Activated CD4-positive, alpha-beta T cell treated with anti-CD3 and anti-CD28 coated beads, Interleukin-2, amount 10 ng/mL, durations not matched to agents 7 days and 5 days (primary cell): ENCODE measurements around the gene CABYR. TPM values are rescaled to one million over a fixed set of nuclear protein-coding genes. Genes with fewer than 3 reads are reported as not detected.

ENCODE experiments used
- CTCF ChIA-PET: fragments of 350-600 bp; sonication (Branson Sonifier 250); formaldehyde crosslinking; loops from one replicate; lab custom pipeline; 2021; ENCODE audit warnings: antibody characterized with exemption; lab: Charles Lee
- POLR2A ChIA-PET: fragments of 350-600 bp; sonication (Branson Sonifier 250); formaldehyde crosslinking; loops from one replicate; lab custom pipeline; 2021; ENCODE audit warnings: antibody characterized with exemption; lab: Charles Lee
- DNase-seq: peaks from one replicate; pipeline ENCODE4 v3.0.0-alpha.2; 2020
- H3K27ac Mint-ChIP-seq: one replicate; pipeline ENCODE4 v1.8.0; 2021; ENCODE audit warnings: mild to moderate bottlenecking, moderate library complexity, mixed read lengths
- H3K27me3 Mint-ChIP-seq: one replicate; pipeline ENCODE4 v1.8.0; 2021; ENCODE audit warnings: mixed read lengths
- H3K36me3 Mint-ChIP-seq: one replicate; pipeline ENCODE4 v1.8.0; 2021; ENCODE audit warnings: low read depth, mixed read lengths
- H3K4me1 Mint-ChIP-seq: one replicate; pipeline ENCODE4 v1.8.0; 2021; ENCODE audit warnings: mixed read lengths
- H3K4me3 Mint-ChIP-seq: one replicate; pipeline ENCODE4 v1.8.0; 2021; ENCODE audit warnings: mild to moderate bottlenecking, moderate library complexity, mixed read lengths
- H3K9me3 Mint-ChIP-seq: one replicate; pipeline ENCODE4 v1.8.0; 2021; ENCODE audit warnings: mixed read lengths
- total RNA-seq, 2 experiments: library from RNA; stranded (reverse); gene quantifications; one replicate each; pipeline ENCODE4 v1.2.3, GENCODE V29; 2021

Gene CABYR
- total RNA-seq, 2 experiments from 2014 or later: 1.3 TPM

DNA sequence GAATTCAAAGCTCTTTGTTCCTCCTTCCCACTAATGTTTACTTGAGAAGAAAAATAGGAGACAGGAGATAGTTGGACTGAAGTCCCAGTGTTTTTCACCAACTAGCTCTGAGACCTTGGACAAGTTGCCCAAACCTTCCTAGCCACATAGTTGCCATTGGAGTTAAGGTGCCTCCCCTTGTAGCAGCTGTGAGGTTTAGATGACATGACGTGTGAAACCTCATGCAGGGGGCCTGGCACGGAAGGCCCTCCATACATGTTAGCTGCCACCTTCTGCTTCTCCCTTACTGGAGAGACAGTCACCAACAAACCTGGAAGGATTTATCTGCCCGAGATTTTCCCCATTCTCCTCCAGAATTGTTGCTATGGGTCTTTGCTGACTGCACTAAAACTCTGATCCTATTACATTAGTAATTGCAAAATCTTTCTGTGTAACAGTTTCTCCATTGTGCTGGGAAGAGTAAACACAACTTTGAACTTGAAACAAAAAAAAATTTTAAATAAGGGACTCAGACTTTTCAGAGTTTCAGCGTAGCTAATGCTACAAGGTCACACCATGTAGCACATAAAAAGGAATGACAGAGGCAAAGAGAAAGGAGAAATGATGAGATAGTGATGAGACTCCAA is 23.8 kb upstream of the CABYR start:
- ChIA-PET CTCF (interaction anchor here (0.8 to 1.5 kb wide), 6 partner anchors 20 to 147 kb away, joined by 3 to 6 read pairs (median 3); no protein-coding TSS in a partner anchor), POLR2A (no interaction called here)
- DNase-seq: no peak
- Mint-ChIP-seq H3K27me3 (no peaks in the 10 kb centered on the region), H3K27ac (no peak overlapping the region), H3K9me3 (no peaks in the 10 kb centered on the region), H3K4me1 (peaks cover 23% of the 10 kb centered on the region), H3K36me3 (peaks cover 54% of the 10 kb centered on the region), H3K4me3 (no peak overlapping the region)

DNA sequence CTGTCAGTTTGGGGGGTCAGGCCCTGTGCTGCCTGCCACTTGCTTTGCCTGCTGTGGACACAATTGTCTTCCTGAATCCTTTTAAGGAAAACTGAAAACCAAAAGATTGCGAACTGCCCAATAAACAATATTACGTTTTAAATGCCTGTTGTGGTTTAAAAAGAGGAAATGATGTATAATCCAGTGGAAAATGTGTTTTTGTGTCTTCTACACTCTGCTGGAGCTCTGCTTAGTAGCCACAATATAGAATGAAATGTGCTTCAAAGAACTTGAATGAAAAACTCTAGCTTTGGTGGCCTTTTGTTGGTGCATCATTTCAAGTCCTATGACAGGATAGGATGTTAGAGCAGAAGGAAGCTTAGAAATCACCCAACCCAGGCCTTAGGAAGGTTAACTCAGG is 23.2 kb upstream of the CABYR start:
- ChIA-PET POLR2A (no interaction called here), CTCF (interaction anchor here (0.9 to 1.5 kb wide), 4 partner anchors 20 to 147 kb away, joined by 3 to 6 read pairs (median 3); no protein-coding TSS in a partner anchor)
- H3K36me3 Mint-ChIP-seq: peaks cover 60% of the 10 kb centered on the region
- no peaks in the 10 kb centered on the region for H3K9me3 Mint-ChIP-seq
- H3K4me1 Mint-ChIP-seq: peaks cover 23% of the 10 kb centered on the region
- no peak overlapping the region for H3K4me3 Mint-ChIP-seq
- no peak for DNase-seq
- H3K27me3 Mint-ChIP-seq: no peaks in the 10 kb centered on the region
- H3K27ac Mint-ChIP-seq: peak overlapping the region; percentile 37

DNA sequence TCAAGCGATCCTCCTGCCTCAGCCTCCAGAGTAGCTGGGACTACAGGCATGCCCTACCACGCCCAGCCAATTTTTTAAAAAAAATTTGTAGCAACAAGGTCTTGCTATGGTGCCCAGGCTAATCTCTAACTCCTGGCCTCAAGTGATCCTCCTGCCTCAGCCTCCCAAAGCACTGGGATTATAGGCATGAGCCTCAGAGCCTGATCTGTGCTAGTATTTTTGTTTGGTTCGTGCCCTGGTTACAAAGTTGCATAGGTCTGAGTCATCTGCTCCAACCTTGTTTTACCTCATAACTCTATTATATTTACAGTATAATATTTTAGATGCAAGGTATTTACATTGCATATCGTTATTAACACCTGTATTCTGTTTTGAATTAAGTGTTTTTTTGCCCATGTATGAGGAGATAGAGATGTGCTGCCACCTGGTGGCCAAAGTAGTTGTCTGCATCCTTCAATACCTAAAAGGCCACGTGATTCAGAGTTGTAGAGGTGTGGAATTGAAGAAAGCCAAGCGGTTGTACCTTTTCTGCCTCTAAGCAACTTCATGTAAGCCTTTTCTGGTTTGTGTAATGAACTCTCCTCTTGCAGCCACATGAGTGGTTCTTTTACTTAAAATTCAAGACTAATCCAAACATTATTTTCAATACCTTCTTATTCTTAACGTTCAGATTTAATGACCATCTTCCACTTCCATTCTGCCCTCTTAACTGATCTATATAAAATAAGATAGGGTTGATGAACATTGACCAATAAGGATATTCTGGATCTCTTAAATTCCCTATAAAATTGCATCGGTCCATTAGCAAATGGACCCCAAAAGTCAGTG is 19.9 kb upstream of the CABYR start:
- Mint-ChIP-seq H3K27ac (no peak overlapping the region), H3K9me3 (no peaks in the 10 kb centered on the region), H3K4me3 (no peak overlapping the region), H3K36me3 (peaks cover 57% of the 10 kb centered on the region), H3K27me3 (no peaks in the 10 kb centered on the region), H3K4me1 (peaks cover 19% of the 10 kb centered on the region)
- CTCF ChIA-PET: interaction anchor here (0.5 kb wide), 1 partner anchor 409 kb away, joined by 3 read pairs; no protein-coding TSS in a partner anchor
- DNase-seq: peak; percentile 85
- POLR2A ChIA-PET: no interaction called here

DNA sequence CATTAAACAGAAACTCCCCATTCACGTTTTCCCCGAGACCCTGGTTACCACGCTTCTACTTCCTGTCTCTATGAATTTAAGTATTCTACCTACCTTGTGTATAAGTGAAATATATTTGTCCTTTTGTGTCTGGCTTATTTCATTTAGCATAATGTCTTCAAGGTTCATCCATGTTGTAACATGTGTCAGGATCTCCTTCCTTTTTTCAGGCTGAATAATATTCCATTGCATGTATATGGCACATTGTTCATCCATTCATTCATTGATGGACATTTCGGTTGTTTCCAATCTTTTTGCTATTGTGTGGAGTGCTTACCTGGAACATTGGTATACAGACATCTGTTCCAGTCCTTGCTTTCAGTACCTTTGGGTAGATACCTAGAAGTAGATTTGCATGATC is 18.2 kb upstream of the CABYR start:
- peaks cover 51% of the 10 kb centered on the region for H3K36me3 Mint-ChIP-seq
- CTCF ChIA-PET: interaction anchor here (1.3 kb wide), 1 partner anchor 201 kb away, joined by 8 read pairs; no protein-coding TSS in a partner anchor
- H3K27ac Mint-ChIP-seq: no peak overlapping the region
- no peak for DNase-seq
- H3K4me1 Mint-ChIP-seq: peaks cover 1% of the 10 kb centered on the region
- no peak overlapping the region for H3K4me3 Mint-ChIP-seq
- no peaks in the 10 kb centered on the region for H3K27me3 Mint-ChIP-seq
- H3K9me3 Mint-ChIP-seq: no peaks in the 10 kb centered on the region
- POLR2A ChIA-PET: no interaction called here

DNA sequence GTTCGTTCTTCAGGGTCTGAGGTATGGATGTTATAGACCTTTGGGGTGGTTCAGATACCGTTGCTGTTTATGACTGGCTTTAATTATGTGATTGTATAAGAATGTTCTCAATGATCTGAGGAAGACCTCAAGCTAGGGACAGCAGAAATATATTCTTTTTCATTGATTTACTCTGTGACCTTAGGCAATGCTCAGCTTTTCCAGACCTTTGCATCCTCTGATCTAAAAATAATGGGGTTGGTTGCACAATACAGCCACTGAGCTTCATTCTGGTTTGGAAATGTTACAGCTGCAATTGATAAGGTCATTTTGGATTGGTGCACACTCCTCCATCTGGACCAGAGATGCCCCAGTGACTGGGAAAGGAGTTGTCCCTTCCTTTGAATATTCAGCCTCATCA is 17.2 kb upstream of the CABYR start:
- ChIA-PET POLR2A (interaction anchor here (0.7 kb wide), 1 partner anchor 236 kb away, joined by 11 read pairs; no protein-coding TSS in a partner anchor), CTCF (no interaction called here)

DNA sequence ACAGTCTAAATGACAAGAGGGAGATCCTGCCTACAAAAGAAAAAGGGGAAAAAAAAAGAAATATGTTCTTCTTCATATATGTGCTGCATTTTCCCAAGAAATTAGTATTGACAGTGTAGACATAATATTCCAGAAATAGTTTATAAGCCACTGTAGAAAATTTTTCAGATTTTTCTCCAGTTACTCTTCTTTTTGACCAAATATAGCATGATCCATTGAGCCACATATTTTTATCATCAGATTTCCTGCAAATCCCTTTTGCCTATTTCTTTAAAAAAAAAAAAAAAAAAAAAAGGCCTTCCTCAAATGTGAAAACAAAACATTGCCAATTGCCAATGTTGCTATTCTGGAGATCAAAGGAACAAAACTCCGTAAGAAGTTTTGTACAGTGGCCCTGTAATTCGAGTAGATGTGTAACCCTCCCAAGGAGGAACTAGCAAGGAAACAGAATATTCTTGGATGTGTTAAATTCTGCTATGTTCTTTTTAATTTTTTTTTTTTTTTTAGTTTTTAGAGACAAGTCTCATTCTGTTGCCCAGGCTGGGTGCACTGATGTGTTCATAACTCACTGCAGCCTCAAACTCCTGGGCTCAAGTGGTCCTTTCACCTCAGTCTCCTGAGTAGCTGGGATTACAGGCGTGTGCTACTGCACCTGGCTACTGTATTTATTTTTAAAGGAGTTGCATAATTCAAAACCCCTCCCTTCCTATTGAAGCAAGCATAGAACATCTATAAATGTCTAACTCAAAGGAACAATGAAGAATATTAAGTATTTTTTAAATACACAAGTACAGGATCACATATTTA is 12.5 kb upstream of the CABYR start:
- peaks cover 52% of the 10 kb centered on the region for H3K36me3 Mint-ChIP-seq
- no peaks in the 10 kb centered on the region for H3K9me3 Mint-ChIP-seq
- no peak overlapping the region for H3K27ac Mint-ChIP-seq
- CTCF ChIA-PET: interaction anchor here (0.7 kb wide), 1 partner anchor 32 kb away, joined by 3 read pairs; no protein-coding TSS in a partner anchor
- no peak for DNase-seq
- POLR2A ChIA-PET: no interaction called here
- H3K27me3 Mint-ChIP-seq: no peaks in the 10 kb centered on the region
- H3K4me1 Mint-ChIP-seq: peaks cover 2% of the 10 kb centered on the region
- no peak overlapping the region for H3K4me3 Mint-ChIP-seq

More for the DNA sequence above, 17.2 kb upstream of the CABYR start:
- Mint-ChIP-seq H3K27me3 (no peaks in the 10 kb centered on the region), H3K4me1 (no peaks in the 10 kb centered on the region), H3K36me3 (peaks cover 47% of the 10 kb centered on the region), H3K9me3 (no peaks in the 10 kb centered on the region), H3K4me3 (no peak overlapping the region), H3K27ac (no peak overlapping the region)
- no peak for DNase-seq

DNA sequence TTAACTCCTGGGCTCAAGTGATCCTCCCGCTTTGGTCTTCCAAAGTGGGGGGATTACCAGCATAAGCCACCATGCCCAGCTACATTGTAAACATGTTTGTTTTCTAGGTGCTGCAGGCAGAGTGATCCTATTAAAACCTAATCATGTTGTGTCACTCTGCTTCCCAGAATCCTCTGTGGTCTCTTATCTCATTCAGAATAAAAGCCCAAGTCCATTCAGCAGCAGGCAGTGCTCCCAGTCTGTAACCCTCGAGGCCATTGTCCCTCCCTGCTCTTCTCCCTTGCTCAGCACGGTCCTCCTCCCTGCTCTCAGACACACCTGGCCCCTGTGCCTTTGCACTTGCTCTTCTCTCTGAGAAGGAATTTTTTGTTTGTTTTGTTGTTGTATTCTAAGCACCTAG is 11.1 kb upstream of the CABYR start:
- Mint-ChIP-seq H3K4me1 (peaks cover 2% of the 10 kb centered on the region), H3K27me3 (no peaks in the 10 kb centered on the region), H3K36me3 (peaks cover 57% of the 10 kb centered on the region), H3K9me3 (no peaks in the 10 kb centered on the region), H3K27ac (no peak overlapping the region), H3K4me3 (no peak overlapping the region)
- CTCF ChIA-PET: no interaction called here
- no peak for DNase-seq
- POLR2A ChIA-PET: no interaction called here

DNA sequence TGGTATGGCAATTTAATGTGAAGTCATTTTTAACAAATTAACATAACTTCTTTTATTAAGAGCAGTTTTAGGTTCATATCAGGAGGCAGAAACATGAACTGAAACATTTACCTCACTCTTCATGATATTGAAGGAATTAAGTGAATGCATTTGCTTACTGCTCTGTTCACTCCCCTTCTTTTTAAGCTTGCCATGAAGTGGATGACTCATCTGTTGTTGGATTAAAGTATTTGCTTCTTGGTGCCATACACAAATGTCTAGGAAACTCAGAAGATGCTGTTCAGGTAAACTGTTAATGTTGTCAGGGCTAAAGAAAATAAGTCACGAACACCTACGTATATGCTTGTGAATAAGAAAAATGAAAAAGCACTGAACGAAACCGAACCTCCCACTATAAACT is 10.2 kb upstream of the CABYR start:
- Mint-ChIP-seq H3K4me1 (peaks cover 2% of the 10 kb centered on the region), H3K4me3 (no peak overlapping the region), H3K27ac (no peak overlapping the region), H3K27me3 (no peaks in the 10 kb centered on the region), H3K9me3 (no peaks in the 10 kb centered on the region), H3K36me3 (peaks cover 62% of the 10 kb centered on the region)
- ChIA-PET CTCF (no interaction called here), POLR2A (no interaction called here)
- no peak for DNase-seq

DNA sequence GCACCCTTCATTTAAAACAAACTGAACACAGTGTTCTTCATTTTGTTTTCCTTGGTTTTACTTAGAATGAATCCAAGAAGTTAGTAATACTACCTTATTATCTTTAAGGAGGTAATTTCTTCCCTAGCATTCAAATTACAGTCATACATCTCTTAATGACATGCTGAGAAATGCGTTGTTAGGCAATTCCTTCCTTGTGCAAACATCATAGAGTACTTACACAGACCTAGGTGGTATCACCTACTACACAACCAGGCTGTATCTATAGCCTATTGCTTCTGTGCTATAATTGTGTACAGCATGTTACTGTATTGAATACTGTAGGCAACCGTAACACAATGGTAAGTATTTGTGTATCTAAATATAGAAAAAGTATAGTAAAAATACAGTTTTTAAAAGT is 8.4 kb upstream of the CABYR start:
- DNase-seq: no peak
- H3K4me3 Mint-ChIP-seq: no peak overlapping the region
- H3K27me3 Mint-ChIP-seq: no peaks in the 10 kb centered on the region
- peaks cover 2% of the 10 kb centered on the region for H3K4me1 Mint-ChIP-seq
- H3K27ac Mint-ChIP-seq: no peak overlapping the region
- POLR2A ChIA-PET: no interaction called here
- H3K9me3 Mint-ChIP-seq: no peaks in the 10 kb centered on the region
- peaks cover 68% of the 10 kb centered on the region for H3K36me3 Mint-ChIP-seq
- CTCF ChIA-PET: no interaction called here

DNA sequence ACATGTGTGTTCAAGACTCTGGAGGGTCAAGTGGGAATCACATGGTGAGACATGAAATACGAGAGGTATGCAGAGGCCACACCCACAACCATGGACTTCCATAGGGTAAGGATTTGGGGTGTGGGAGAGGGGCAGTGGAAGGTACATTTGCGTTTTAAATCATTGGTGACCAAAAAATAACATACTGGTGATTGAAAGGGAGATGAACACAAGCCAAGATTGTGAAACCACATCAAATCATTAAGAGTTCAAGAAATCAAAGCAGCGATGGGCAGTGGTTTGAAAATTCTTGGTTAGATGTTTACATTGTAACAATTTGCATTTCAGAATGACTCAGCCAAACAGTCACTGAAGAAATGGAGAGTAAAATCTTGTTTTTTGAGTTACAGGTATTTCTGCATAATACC is 1.9 kb upstream of the CABYR start:
- no peak overlapping the region for H3K27ac Mint-ChIP-seq
- no peak for DNase-seq
- H3K4me3 Mint-ChIP-seq: no peak overlapping the region
- H3K9me3 Mint-ChIP-seq: no peaks in the 10 kb centered on the region
- H3K4me1 Mint-ChIP-seq: peaks cover 33% of the 10 kb centered on the region
- peaks cover 26% of the 10 kb centered on the region for H3K27me3 Mint-ChIP-seq
- H3K36me3 Mint-ChIP-seq: peaks cover 47% of the 10 kb centered on the region
- POLR2A ChIA-PET: no interaction called here
- CTCF ChIA-PET: no interaction called here

DNA sequence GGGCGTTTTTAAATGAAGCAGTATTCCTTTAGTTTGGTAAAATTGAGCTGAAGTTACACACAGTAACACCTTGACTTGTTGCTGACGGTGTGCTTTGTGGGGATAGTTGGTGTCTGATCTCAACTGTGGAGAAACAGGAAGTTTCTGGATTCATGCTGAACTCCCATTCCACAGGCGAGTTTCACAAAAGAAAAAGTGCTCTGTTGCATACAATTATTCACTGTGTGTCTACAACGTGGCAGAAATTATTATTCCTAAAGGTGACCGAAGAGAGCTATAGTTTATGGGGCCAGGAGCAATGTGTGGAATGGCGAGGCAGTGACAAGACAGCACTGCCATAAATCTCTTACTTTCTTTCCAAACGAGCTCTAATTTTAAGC is 463 bp upstream of the CABYR start:
- ChIA-PET CTCF (no interaction called here), POLR2A (no interaction called here)
- H3K4me3 Mint-ChIP-seq: peak overlapping the region; percentile 77
- DNase-seq: no peak
- H3K27me3 Mint-ChIP-seq: peaks cover 26% of the 10 kb centered on the region
- H3K9me3 Mint-ChIP-seq: no peaks in the 10 kb centered on the region
- H3K27ac Mint-ChIP-seq: no peak overlapping the region
- H3K36me3 Mint-ChIP-seq: peaks cover 34% of the 10 kb centered on the region
- peaks cover 33% of the 10 kb centered on the region for H3K4me1 Mint-ChIP-seq

DNA sequence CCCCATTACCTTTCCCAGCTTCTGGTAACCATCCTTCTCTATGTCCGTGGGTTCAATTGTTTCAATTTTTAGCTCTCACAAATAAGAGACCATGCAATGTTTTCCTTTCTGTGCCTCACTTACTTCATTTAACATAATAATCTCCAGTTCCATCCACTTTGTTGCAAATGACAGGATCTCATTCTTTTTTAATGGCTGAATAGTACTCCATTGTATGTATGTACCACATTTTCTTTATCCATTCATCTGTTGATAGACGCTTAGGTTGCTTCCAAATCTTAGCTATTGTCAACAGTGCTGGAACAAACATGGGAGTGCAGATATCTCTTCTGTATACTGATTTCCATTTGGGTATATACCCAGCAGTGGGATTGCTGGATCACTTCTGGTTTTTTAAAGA is 1.8 kb downstream of the CABYR start:
- peaks cover 19% of the 10 kb centered on the region for H3K36me3 Mint-ChIP-seq
- H3K27me3 Mint-ChIP-seq: peaks cover 43% of the 10 kb centered on the region
- POLR2A ChIA-PET: no interaction called here
- no peak overlapping the region for H3K27ac Mint-ChIP-seq
- no peaks in the 10 kb centered on the region for H3K9me3 Mint-ChIP-seq
- CTCF ChIA-PET: no interaction called here
- no peak for DNase-seq
- peaks cover 33% of the 10 kb centered on the region for H3K4me1 Mint-ChIP-seq
- no peak overlapping the region for H3K4me3 Mint-ChIP-seq
